HT-29 (cell line): ENCODE results near the gene FER1L5. TPM values are rescaled to one million over a fixed set of nuclear protein-coding genes. Genes with fewer than 3 reads are reported as not detected.
"Not testable (repeated sequence)": the region's sequence is repeated elsewhere in the genome, so short reads cannot be mapped to it uniquely, and the experiment has no call there.

ENCODE experiments used
- DNase-seq: peaks from one replicate; pipeline ENCODE4 v3.0.0-alpha.2; 2015; ENCODE audit warnings: low spot score
- total RNA-seq: library from RNA; depleted of rRNA; stranded (reverse); fragments of >200 nt; shearing (Covaris generic); gene quantifications from 2 replicates; pipeline ENCODE4 v1.2.3, GENCODE V29; 2014

FER1L5 gene
- total RNA-seq, 1 experiment from 2014 or later, result not detected

GRCh38 chr2:96636551-96637171 lies 5.9 kb upstream of the FER1L5 start:
- DNase-seq, result peak; percentile 70

GRCh38 chr2:96637385-96638143 lies 5.0 kb upstream of the FER1L5 start:
- DNase-seq, result peak; percentile 80

GRCh38 chr2:96638144-96639121 lies 4.1 kb upstream of the FER1L5 start, which contains the start of gene KANSL3:
Gene KANSL3, minus strand, starts transcription at chr2:96638312. Its CDS starts 1,177 bp downstream, at chr2:96637135.
- peak; percentile 95 for DNase-seq

GRCh38 chr2:96647681-96648080 lies 5.1 kb downstream of the FER1L5 start:
- no peak for DNase-seq

- no peak for DNase-seq
Measured at GRCh38 chr2:96648306-96648930, 5.9 kb downstream of the FER1L5 start.

- no peak for DNase-seq
Measured at GRCh38 chr2:96649342-96649741, 6.8 kb downstream of the FER1L5 start.

- DNase-seq, result no peak
Measured at GRCh38 chr2:96651793-96652192, 9.2 kb downstream of the FER1L5 start.

- DNase-seq, result not testable (repeated sequence)
Measured at GRCh38 chr2:96654791-96655190, 12.2 kb downstream of the FER1L5 start.

GRCh38 chr2:96655526-96655925 lies 13.0 kb downstream of the FER1L5 start:
- DNase-seq, result no peak

GRCh38 chr2:96656540-96656939 lies 14.0 kb downstream of the FER1L5 start:
- no peak for DNase-seq

- DNase-seq, result no peak
Measured at GRCh38 chr2:96661324-96661723, 18.8 kb downstream of the FER1L5 start.

GRCh38 chr2:96662360-96662759 lies 19.8 kb downstream of the FER1L5 start:
- DNase-seq, result no peak

- no peak for DNase-seq
Measured at GRCh38 chr2:96663177-96663576, 20.6 kb downstream of the FER1L5 start.

GRCh38 chr2:96663829-96664228 lies 21.3 kb downstream of the FER1L5 start:
- no peak for DNase-seq

- no peak for DNase-seq
Measured at GRCh38 chr2:96664366-96664925, 21.9 kb downstream of the FER1L5 start.

GRCh38 chr2:96665083-96665569 lies 22.6 kb downstream of the FER1L5 start:
- peak; percentile 52 for DNase-seq

- not testable (repeated sequence) for DNase-seq
Measured at GRCh38 chr2:96665717-96666116, 23.2 kb downstream of the FER1L5 start.

GRCh38 chr2:96668771-96669170 lies 26.2 kb downstream of the FER1L5 start:
- no peak for DNase-seq

- no peak for DNase-seq
Measured at GRCh38 chr2:96669539-96670215, 27.1 kb downstream of the FER1L5 start.

GRCh38 chr2:96679848-96680247 lies 37.3 kb downstream of the FER1L5 start:
- no peak for DNase-seq
